K562 (cell line): ENCODE results near the gene VMP1. TPM values are rescaled to one million over a fixed set of nuclear protein-coding genes. Genes with fewer than 3 reads are reported as not detected.

Source experiments
- CREB3 ChIP-seq: fragments of 450-650 bp; conservative IDR thresholded peaks from 2 replicates; pipeline ENCODE4 v1.6.1; 2016; ENCODE audit warnings: missing genetic modification characterization, low read depth, mild to moderate bottlenecking, missing compliant biosample characterization, moderate library complexity
- ESRRA ChIP-seq: fragments of 450-650 bp; IDR thresholded peaks from 2 replicates; pipeline ENCODE4 v1.6.1; 2014; ENCODE audit warnings: low read depth, mild to moderate bottlenecking, moderate library complexity, borderline replicate concordance
- HINFP ChIP-seq: fragments of 450-650 bp; conservative IDR thresholded peaks from 2 replicates; pipeline ENCODE4 v1.6.1; 2016; ENCODE audit warnings: missing genetic modification characterization, low read depth, mild to moderate bottlenecking, control low read depth, missing compliant biosample characterization
- HNRNPUL1 ChIP-seq: fragments of 200-400 bp; formaldehyde crosslinking; IDR thresholded peaks from 2 replicates; pipeline ENCODE4 v1.6.1; 2017; ENCODE audit warnings: low read length
- KDM4B ChIP-seq, 2 experiments: fragments of 450-650 bp in 1 of 2; sonication (generic) in 1 of 2; IDR thresholded peaks; 2 replicates each; pipeline ENCODE4 v1.6.1; 2016 to 2017; ENCODE audit warnings: borderline replicate concordance in 2 of 2, antibody characterized with exemption in 1 of 2, low read depth in 1 of 2, mild to moderate bottlenecking in 1 of 2
- MCM7 ChIP-seq, 2 experiments: fragments of 450-650 bp; IDR thresholded peaks; 2 replicates each; pipeline ENCODE4 v1.6.1; 2016 to 2018
- NCOA4 ChIP-seq: fragments of 450-650 bp; IDR thresholded peaks from 2 replicates; pipeline ENCODE4 v1.6.1; 2018; ENCODE audit warnings: mild to moderate bottlenecking; ENCODE audit not compliant: partially characterized antibody
- NR1H2 ChIP-seq: sonication (generic); formaldehyde crosslinking; IDR thresholded peaks from 2 replicates; pipeline ENCODE4 v1.4.0; 2020; ENCODE audit warnings: mild to moderate bottlenecking, missing genetic modification reagents
- PRPF4 ChIP-seq: fragments of 200-400 bp; formaldehyde crosslinking; IDR thresholded peaks from one replicate; pipeline ENCODE4 v1.6.1; 2017; ENCODE audit warnings: low read length, low read depth, mild to moderate bottlenecking; ENCODE audit not compliant: insufficient read depth, poor library complexity, severe bottlenecking
- PURB ChIP-seq: sonication (generic); formaldehyde crosslinking; IDR thresholded peaks from 2 replicates; pipeline ENCODE4 v1.9.0; 2021; ENCODE audit warnings: low read depth, mild to moderate bottlenecking, missing genetic modification reagents
- SIN3B ChIP-seq: fragments of 450-650 bp; IDR thresholded peaks from 2 replicates; pipeline ENCODE4 v1.6.1; 2017; ENCODE audit warnings: low read depth, mild to moderate bottlenecking, moderate library complexity
- SMARCA5 ChIP-seq: fragments of 450-650 bp; IDR thresholded peaks from 2 replicates; pipeline ENCODE4 v1.6.1; 2016
- UBTF ChIP-seq, 2 experiments: IDR thresholded peaks; 2 replicates each; pipeline ENCODE4 v1.6.1; 2012; ENCODE audit warnings: improper control_type of control experiment in 2 of 2, low read depth in 2 of 2, low read length in 2 of 2, borderline replicate concordance in 1 of 2
- ZNF561 ChIP-seq: fragments of 450-650 bp; formaldehyde crosslinking; conservative IDR thresholded peaks from 2 replicates; pipeline ENCODE4 v1.4.0; 2020; ENCODE audit warnings: mild to moderate bottlenecking, moderate library complexity
- polyA plus RNA-seq, 8 experiments: library from polyadenylated mRNA; depleted of rRNA in 4 of 8; stranded (reverse) in 5 of 8; unstranded in 3 of 8; fragments of >200 nt; fragmentation: Nextera tagmentation in 2 of 8; fragmentation: Illumina TruSeq in 1 of 8; extraction: Ambion mirVana in 2 of 8; extraction: Trizol in 1 of 8; gene quantifications; 2 replicates each; pipeline versions ENCODE4 v1.2.1 to v1.2.3, GENCODE V29; 2011 to 2014; ENCODE audit warnings: inconsistent platforms in 1 of 8, missing spikeins in 1 of 8
- total RNA-seq, 7 experiments: library from RNA; depleted of rRNA in 6 of 7; stranded (reverse); fragments of >200 nt in 6 of 7; fragmentation: Illumina TruSeq in 2 of 7; extraction: Trizol in 2 of 7; gene quantifications; 2 replicates each; pipeline versions ENCODE4 v1.2.1 to v1.2.3, GENCODE V29; 2011 to 2021; ENCODE audit warnings: low replicate concordance in 1 of 7

The VMP1 gene
- total and polyA plus RNA-seq, 9 of the 15 experiments (the other 6 are each of a cell fraction or from before 2014, with no cell fraction given), result 123 to 304 (median 151) TPM

- TF ChIP-seq CREB3 (tag) (peak; percentile 96), UBTF (IDR thresholded peaks at IDR 0.05; ENCODE audit: borderline replicate concordance in 1 of 2, low read depth in 2 of 2, low read length in 2 of 2) (no peak), HINFP (tag) (peak; percentile 52; the same call in 1 of the 2 replicates), SIN3B (no peak), NR1H2 (CRISPR knock-in tag) (no peak), ESRRA (peak; percentile 51; the same call in 1 of the 2 replicates), PURB (CRISPR knock-in tag) (no peak), HNRNPUL1 (no peak), KDM4B (IDR thresholded peaks at IDR 0.05; ENCODE audit: borderline replicate concordance in 2 of 2, low read depth in 1 of 2) (no peak), PRPF4 (no peak), MCM7 (IDR thresholded peaks at IDR 0.05) (no peak), NCOA4 (no peak), SMARCA5 (no peak), ZNF561 (no peak)
Measured at GRCh38 chr17:59837308-59838051, 130.0 kb downstream of the VMP1 start (continued).
